Gastrocnemius medialis (tissue), 4 donors: ENCODE results near the gene MVB12A. TPM values are rescaled to one million over a fixed set of nuclear protein-coding genes. Genes with fewer than 3 reads are reported as not detected.

Experiments used
- ATAC-seq, 2 donors: fragments of 150-250 bp; one replicate each; pipeline ENCODE4 v1.9.1; 2016
- DNase-seq, 2 donors: peaks; one replicate each; pipeline ENCODE4 v3.0.0-alpha.2; 2019
- H3K27ac ChIP-seq, 4 donors: fragments of 200-600 bp; sonication (generic); 1 replicate in 1 of 4; 2 replicates in 3 of 4; pipeline ENCODE4 v1.5.1; 2016 to 2018; ENCODE audit warnings: mild to moderate bottlenecking in 2 of 4, moderate library complexity in 1 of 4
- H3K27me3 ChIP-seq, 3 donors: fragments of 200-600 bp; sonication (generic) in 2 of 3; 1 replicate in 1 of 3; 2 replicates in 2 of 3; pipeline versions ENCODE4 v1.5.1 to v1.6.0; 2016 to 2019; ENCODE audit warnings: mild to moderate bottlenecking in 1 of 3, moderate library complexity in 1 of 3
- H3K36me3 ChIP-seq, 2 donors: fragments of 200-600 bp; sonication (generic) in 1 of 2; one replicate each; pipeline ENCODE4 v1.5.1; 2017 to 2018
- H3K4me1 ChIP-seq, 2 donors: fragments of 200-600 bp; sonication (generic) in 1 of 2; one replicate each; pipeline ENCODE4 v1.5.1; 2016 to 2017; ENCODE audit warnings: mild to moderate bottlenecking in 2 of 2
- H3K4me3 ChIP-seq, 4 donors: fragments of 200-600 bp; sonication (generic) in 3 of 4; 1 replicate in 1 of 4; 2 replicates in 3 of 4; pipeline ENCODE4 v1.5.1; 2016 to 2019; ENCODE audit warnings: mild to moderate bottlenecking in 2 of 4
- H3K9me3 ChIP-seq, 3 donors: fragments of 200-600 bp; sonication (generic) in 2 of 3; 1 replicate in 1 of 3; 2 replicates in 2 of 3; pipeline ENCODE4 v1.5.1; 2016 to 2019
- CTCF ChIP-seq, 5 experiments: fragments of 450-650 bp in 3 of 5; fragments of 200-600 bp in 2 of 5; sonication (generic) in 2 of 5; IDR thresholded peaks in 4 of 5; conservative IDR thresholded peaks in 1 of 5; 1 replicate in 4 of 5; 2 replicates in 1 of 5; pipeline ENCODE4 v1.5.1; 2016 to 2019; ENCODE audit warnings: antibody characterized with exemption in 5 of 5, mild to moderate bottlenecking in 3 of 5, moderate library complexity in 3 of 5
- POLR2A ChIP-seq, 2 donors: fragments of 450-650 bp; IDR thresholded peaks; one replicate each; pipeline ENCODE4 v1.6.1; 2017; ENCODE audit warnings: antibody characterized with exemption in 2 of 2, mild to moderate bottlenecking in 2 of 2, moderate library complexity in 2 of 2
- in situ Hi-C, 4 donors: fragments of 200-750 bp; cut with MboI; loops; one replicate each; pipeline versions ENCODE4 v1.15.0 to v1.8.0; 2017; ENCODE audit warnings: low sequenced_read_pairs in 4 of 4
- intact Hi-C: fragments of 100-400 bp; cut with DNase I; formaldehyde crosslinking; loops from one replicate; pipeline ENCODE4 v1.15.1; 2023; ENCODE audit warnings: low total_unique reads
- total RNA-seq, 4 donors: library from RNA; depleted of rRNA; stranded (reverse); fragments of >200 nt; gene quantifications; one replicate each; pipeline versions ENCODE4 v1.1.0 to v1.2.3, GENCODE V29; 2016

Gene MVB12A
- total RNA-seq, 4 donors from 2014 or later = 35.8 to 62.7 (median 52.3) TPM

GRCh38 chr19:17390665-17391370 is 29.0 kb upstream of the MVB12A start:
- intact Hi-C loops = loop anchor here (1.0 kb wide), 1 partner anchor 45 kb away; no protein-coding TSS in a partner anchor

GRCh38 chr19:17391371-17392151 is 28.3 kb upstream of the MVB12A start:
- H3K27ac ChIP-seq = no peak overlapping the region
- in situ Hi-C loops (loop anchor here in 1 of 4 donors (10.0 kb wide), 1 partner anchor 73 kb away; the partner anchor contains the start of gene NXNL1), intact Hi-C loops (loop anchor here (1.0 kb wide), 1 partner anchor 45 kb away; no protein-coding TSS in a partner anchor)
- peaks cover 22 to 29% (median 29%) of the 10 kb centered on the region in 3 donors for H3K27me3 ChIP-seq
- peaks cover 6% of the 10 kb centered on the region in 2 donors for H3K4me1 ChIP-seq
- ATAC-seq = peak in 1 of 2 donors; percentile 12
- TF ChIP-seq POLR2A (IDR thresholded peaks at IDR 0.05) (no peak), CTCF (IDR thresholded peaks at IDR 0.05 in 4 of 5, conservative IDR thresholded peaks at IDR 0.05 in 1 of 5) (peak in 1 of 5 experiments; percentile 4)
- no peaks in the 10 kb centered on the region for H3K9me3 ChIP-seq
- peak overlapping the region; percentile 11 to 56 (median 52) for H3K4me3 ChIP-seq
- DNase-seq = no peak
- H3K36me3 ChIP-seq = no peaks in the 10 kb centered on the region

More at GRCh38 chr19:17390665-17391370, 29.0 kb upstream of the MVB12A start:
- ATAC-seq (peak; percentile 66 to 75), DNase-seq (peak; percentile 60 to 63)
- H3K4me3 ChIP-seq = peak overlapping the region; percentile 41 to 56 (median 52)
- H3K36me3 ChIP-seq = no peaks in the 10 kb centered on the region
- H3K4me1 ChIP-seq = peaks cover 6% of the 10 kb centered on the region in 2 donors
- in situ Hi-C loops = loop anchor here in 1 of 4 donors (10.0 kb wide), 1 partner anchor 74 kb away; the partner anchor contains the start of gene NXNL1
- peak overlapping the region in 1 of 4 donors; percentile 23 for H3K27ac ChIP-seq
- no peaks in the 10 kb centered on the region for H3K9me3 ChIP-seq
- TF ChIP-seq CTCF (IDR thresholded peaks at IDR 0.05 in 4 of 5, conservative IDR thresholded peaks at IDR 0.05 in 1 of 5) = peak; percentile 29 to 76 (median 62)
- no peak for TF ChIP-seq POLR2A (IDR thresholded peaks at IDR 0.05)
- H3K27me3 ChIP-seq = peaks cover 22 to 29% (median 29%) of the 10 kb centered on the region in 3 donors

DNA sequence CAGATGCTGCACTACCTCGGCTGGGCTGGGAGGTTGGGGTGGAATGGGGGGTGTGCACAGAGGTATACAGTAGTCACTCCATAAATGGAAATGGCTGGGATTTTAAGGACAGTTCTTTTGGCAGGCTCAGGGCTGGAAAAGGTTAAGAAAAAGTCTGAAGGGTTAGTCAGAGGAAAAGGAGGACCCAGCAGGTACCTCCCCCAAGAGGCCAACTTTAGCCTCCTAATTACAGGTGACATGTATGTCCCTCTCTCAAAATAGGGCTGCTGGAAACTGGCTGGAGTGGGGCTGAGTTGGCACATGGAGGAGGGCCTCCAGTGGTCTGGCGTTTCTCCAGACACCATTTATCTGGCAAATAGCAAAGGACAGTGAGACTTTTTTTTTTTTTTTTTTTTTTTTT is 26.8 kb upstream of the MVB12A start:
- Histone ChIP-seq H3K27me3 (peaks cover 22 to 29% (median 29%) of the 10 kb centered on the region in 3 donors), H3K4me3 (no peak overlapping the region), H3K36me3 (no peaks in the 10 kb centered on the region), H3K4me1 (peaks cover 6% of the 10 kb centered on the region in 2 donors), H3K9me3 (no peaks in the 10 kb centered on the region), H3K27ac (no peak overlapping the region)
- ATAC-seq = no peak
- TF ChIP-seq POLR2A (IDR thresholded peaks at IDR 0.05) (no peak), CTCF (IDR thresholded peaks at IDR 0.05 in 4 of 5, conservative IDR thresholded peaks at IDR 0.05 in 1 of 5) (no peak)
- in situ Hi-C loops (loop anchor here in 1 of 4 donors (10.0 kb wide), 1 partner anchor 72 kb away; the partner anchor contains the start of gene NXNL1), intact Hi-C loops (no loop called here)
- no peak for DNase-seq

DNA sequence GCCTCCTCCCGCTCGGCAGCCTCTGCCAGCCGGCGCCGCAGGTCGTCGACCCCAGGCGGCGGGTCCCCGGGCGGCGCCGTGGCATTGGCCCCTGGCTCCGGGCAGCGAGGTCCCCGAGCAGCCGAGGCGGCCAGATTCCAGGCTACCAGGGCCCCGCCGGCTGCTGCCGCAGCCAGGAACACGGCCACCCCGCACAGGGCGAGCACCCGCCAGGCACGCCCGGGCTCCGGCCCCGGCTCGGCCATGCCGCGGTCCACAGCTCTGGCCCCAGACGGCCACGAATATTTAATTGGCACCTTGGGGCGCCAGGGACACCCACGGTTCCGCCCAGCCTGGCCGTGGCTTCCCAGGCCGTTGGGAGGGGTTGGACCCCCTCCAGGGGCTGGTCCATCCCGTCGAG is 25.9 kb upstream of the MVB12A start, which contains the start of gene CCDC194:
TSS of gene CCDC194 (minus strand) at position 283 of the 400 bp plus-strand sequence. CDS start at position 245, 38 bp downstream.
- H3K4me3 ChIP-seq = no peak within 1 kb of the TSS
- no peaks in the 10 kb centered on the region for H3K36me3 ChIP-seq
- no peaks in the 10 kb centered on the region for H3K9me3 ChIP-seq
- DNase-seq (no peak), ATAC-seq (no peak)
- H3K4me1 ChIP-seq = peaks cover 6% of the 10 kb centered on the region in 2 donors
- in situ Hi-C loops = loop anchor here in 1 of 4 donors (10.0 kb wide), 1 partner anchor 71 kb away; the partner anchor contains the start of gene NXNL1
- H3K27me3 ChIP-seq = peaks cover 22 to 28% (median 28%) of the 10 kb centered on the region in 3 donors
- H3K27ac ChIP-seq = no peak within 1 kb of the TSS
- intact Hi-C loops = no loop called here
- no peak for TF ChIP-seq POLR2A (IDR thresholded peaks at IDR 0.05)
- no peak for TF ChIP-seq CTCF (IDR thresholded peaks at IDR 0.05 in 4 of 5, conservative IDR thresholded peaks at IDR 0.05 in 1 of 5)
